CD4-positive, alpha-beta T cell treated with Interleukin-10 for 1 hour (primary cell): ENCODE measurements around the gene OR5K3.
"Not testable (repeated sequence)": the region's sequence is repeated elsewhere in the genome, so short reads cannot be mapped to it uniquely, and the experiment has no call there.

ENCODE experiments used
- DNase-seq: peaks from one replicate; pipeline ENCODE4 v3.0.0-alpha.2; 2020

OR5K3 gene, protein sequence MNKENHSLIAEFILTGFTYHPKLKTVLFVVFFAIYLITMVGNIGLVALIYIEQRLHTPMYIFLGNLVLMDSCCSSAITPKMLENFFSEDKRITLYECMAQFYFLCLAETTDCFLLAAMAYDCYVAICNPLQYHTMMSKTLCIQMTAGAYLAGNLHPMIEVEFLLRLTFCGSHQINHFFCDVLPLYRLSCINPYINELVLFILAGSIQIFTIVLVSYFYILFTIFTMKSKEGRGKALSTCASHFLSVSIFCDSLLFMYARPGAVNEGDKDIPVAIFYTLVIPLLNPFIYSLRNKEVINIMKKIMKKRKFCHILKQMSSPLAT

DNA sequence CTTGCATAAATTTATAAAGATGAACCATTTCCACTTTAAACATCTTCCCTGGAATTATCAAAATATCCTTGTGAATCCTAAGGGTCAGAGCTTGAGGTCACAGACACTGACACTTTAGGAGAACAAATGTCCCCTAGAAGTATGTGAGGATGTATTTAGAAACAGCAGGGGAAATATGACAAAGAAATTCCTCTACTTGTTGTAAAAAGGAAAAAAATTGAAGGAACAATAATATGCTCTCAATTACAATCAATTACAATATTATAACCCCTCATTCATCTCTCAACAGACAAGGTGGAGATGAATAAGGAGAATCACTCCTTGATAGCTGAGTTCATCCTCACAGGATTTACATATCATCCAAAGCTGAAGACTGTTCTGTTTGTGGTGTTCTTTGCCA, at the start of gene OR5K3:
Gene OR5K3, plus strand, starts transcription at position 301 of the 400 bp plus-strand sequence. Its CDS starts 0 bp downstream, at position 301.
- no peak for DNase-seq

DNA sequence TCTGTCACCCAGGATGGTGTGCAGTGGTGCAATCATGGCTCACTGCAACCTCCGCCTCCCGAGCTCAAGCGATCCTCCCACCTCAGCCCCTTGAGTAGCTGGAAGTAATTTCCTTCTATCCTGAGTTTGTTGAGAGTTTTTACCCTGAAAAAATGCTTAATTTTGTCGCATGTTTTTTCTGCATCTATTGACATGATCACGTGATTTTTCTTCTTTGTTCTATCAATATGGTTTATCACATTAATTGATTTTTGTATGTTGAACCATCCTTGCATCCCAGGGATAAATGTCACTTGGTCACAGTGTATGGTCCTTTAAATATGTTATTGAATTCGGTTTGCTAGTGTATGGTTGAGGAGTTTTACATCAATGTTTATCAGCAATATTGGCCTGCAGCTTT, 48.7 kb upstream of the OR5K3 start:
- DNase-seq, result no peak

DNA sequence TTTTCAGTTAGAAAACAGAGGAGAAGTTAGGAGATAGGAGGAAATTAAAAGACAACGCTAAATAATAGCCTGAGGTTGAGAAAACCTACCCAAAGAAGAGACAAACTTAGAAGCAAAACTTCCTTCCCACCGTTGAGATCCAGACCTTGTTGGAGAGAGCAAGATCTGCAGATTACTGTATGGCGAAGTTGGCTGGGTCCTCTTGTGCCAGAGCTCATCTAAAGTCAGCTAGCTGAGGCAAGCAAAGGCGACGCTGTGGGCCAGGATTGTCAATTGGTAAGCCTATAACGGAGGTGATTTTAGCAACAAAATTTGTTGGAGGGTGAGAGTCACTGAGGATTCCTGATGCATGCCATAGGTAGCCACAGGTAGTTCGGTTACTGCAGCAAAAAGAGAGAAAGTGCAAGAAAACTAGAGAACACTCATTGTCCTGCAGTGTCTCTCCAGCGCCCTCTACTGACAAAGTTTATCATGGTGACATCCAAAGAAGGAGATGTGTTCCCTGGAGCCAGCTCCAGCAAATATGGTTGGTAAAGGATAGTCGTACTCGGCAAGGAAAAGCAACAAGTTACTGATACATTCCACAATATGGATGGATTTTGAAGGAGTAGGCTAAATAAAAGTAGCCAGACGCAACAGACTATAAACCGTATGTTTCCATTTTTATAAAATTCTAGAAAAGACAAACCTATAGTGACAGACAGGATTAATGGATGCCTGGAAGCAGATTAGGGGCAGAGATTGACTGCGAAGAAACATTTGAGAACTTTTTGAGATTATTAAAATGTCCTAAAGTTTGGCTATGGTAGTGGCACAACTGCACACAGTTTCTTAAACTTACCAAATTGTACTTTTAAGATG, 46.6 kb upstream of the OR5K3 start:
- DNase-seq, result peak; percentile 59

DNA sequence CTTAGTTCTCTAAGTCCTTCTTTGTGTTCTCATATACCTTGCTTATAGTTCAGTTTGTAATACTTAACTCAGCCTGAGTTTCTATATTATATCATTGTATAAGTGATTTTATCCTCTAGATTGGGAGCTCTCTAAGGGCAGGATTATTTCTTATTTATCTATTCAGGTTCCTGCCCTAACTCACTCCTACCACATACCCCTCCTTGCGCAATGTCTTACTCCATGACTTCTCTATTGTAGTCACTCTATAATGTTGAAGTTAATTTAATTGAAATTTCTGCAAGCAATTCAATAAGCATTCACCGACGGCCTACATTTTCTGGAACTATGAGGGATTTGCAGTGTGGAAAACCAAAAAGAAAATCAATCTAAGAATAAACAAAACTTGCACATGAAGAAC, 40.4 kb upstream of the OR5K3 start:
- DNase-seq, result no peak

DNA sequence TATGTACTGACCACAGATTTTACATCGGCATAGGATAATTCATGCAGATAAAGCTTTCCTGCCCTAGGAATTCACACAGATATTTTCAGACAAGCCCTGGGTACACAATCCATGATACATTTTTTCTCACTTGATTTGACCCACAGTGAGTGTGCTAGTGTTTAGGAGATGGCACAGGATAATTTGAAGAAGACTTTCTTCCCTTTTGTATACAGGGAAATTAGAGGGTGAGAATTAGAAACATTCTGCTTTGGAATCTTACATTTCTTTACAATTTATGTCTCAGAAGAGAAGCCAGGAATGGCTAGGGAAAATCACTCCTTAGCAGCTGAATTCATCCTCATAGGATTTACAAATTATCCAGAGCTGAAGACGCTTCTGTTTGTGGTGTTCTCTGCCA, 36.9 kb upstream of the OR5K3 start, which contains the start of gene OR5K4:
Gene OR5K4, plus strand, starts transcription at position 301 of the 400 bp plus-strand sequence. Its CDS starts 0 bp downstream, at position 301.
- DNase-seq, result no peak

DNA sequence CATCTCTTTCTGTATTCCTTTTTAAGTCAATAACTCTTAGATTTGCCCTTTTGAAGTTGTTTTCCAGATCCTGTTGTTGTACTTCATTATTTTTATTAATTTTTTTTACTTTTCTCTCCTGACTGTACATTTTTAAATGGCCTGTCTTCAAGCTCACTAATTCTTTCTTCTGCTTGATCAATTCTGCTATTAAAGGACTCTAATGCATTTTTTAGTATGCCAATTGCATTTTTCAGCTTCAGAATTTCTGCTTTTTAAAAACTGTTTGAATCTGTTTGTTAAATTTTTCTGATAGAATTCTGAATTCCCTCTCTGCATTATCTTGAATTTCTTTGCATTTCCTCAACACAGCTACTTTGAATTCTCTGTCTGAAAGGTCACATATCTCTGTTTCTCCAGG, 31.2 kb upstream of the OR5K3 start:
- DNase-seq, result no peak

DNA sequence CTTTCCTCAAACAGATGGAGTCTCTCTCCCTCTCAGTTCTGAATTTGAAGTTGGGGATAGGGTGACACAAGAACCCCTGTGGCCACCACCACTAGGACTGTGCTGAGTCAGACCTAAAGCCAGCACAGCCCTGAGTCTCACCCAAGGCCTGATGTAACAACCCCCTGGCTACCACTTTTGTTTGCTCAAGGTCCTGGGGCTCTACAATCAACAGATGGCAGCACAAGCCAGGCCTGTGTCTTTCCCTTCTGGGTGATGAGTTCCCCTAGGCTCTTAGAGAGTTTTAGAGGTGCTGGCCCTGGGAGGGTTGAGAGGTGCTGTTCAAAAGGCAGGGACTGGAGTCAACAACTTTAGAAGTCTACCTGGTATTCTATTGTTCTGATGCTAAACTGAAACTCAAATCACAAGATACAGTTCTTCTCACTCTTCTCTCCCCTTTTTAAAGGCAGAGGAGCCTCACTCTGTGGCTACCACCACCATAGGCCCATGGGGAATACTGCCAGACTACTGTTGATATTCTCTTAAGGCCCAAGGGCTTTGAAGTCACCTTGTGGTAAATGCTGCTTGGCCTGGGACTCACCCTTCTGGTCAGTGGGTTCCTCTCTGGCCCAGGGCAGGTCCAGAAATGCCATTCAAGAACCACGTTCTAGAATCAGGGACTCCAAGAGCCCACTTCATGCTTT, 30.3 kb upstream of the OR5K3 start:
- peak; percentile 18 for DNase-seq

DNA sequence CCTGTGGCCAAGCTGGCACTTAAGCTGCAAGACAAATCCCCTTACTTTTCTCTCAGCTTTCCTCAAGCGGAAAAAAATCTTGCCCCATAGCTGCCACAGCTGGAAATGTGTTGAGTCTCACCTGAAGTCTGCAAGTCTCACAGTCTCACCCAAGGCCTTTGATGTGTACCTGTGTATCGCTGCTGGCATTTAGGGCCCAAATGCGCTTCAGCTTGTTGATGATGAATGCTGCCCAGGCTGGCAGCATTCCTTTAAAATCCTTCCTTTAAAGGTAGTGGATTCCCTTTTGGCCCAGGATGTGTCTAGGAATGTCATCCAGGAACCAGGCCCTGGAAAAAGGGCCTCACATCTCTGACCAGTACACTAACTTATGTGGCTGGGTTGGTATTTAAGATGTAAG, 29.8 kb upstream of the OR5K3 start:
- DNase-seq, result no peak

DNA sequence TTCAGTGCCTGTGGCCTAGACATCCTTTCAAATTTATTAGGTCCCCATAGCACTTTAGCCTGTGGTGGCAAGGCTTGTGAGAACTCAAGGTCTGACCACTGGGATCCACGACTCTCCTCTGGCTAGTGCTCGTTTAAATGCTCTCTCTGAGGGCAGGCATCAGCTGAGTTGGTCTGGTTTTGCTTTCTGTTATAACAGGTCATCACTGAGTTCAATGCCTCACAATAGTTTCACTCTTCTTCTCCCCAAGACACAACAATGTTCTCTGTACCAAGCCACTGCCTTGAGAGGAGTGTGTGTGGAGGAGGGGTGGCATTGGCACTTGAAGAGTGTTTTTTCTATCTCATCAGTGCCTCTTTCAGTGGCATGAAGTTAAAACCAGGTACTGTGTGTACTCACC, 29.2 kb upstream of the OR5K3 start:
- no peak for DNase-seq

DNA sequence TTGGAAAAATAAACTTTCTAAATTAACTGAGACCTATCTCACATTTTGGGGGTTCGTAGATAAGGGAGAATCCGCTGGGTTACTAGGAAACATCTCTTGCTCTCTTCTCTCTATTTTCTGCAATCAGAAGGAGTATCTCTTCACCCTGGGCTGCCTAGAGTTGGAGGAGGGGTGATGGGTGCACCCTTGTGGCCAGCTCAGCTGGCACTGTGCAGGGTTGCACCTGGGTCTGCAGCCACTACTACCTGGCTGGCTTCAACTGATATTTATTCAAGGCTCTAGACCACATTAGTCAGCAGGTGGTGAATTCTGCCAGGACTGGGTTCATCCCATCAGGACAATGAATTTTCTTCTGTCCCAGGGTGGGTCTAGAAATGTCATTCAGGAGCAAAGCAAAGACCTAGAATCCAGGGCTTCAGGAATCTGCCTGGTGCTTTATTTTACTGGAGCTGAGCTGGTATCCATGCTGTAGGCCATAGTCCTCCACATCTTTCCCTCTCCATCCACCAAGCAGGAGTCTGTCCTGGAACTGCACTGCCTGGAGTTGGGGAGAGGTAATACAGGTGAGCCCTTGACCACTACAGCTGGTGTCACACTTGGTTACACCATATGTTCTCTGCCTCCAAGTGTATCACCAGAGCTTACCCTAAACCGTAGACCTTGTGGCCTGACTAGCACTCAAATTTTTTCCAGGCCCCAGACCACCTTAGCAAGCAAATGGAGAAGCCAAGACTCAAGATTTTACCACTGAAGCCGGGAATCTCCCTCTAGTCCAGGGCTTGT, 22.8 kb upstream of the OR5K3 start:
- DNase-seq, result no peak

DNA sequence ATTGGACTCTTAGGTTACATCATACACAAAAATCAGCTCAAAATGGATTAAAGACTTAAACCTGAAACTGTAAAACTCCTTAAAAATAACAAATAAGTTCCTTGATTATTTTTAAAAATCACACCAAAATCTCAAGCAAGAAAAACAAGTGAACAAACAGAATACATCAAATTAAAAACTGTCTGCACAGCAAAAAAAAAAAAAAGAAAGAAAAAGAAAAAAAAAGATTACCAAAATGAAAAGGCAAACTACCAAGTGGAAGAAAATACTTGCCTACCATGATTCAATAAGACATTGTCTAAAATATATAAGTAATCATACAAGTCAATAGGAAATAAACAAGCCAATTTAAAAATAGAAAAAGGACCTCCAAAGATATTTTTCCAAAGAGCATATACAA, 19.3 kb upstream of the OR5K3 start:
- no peak for DNase-seq

DNA sequence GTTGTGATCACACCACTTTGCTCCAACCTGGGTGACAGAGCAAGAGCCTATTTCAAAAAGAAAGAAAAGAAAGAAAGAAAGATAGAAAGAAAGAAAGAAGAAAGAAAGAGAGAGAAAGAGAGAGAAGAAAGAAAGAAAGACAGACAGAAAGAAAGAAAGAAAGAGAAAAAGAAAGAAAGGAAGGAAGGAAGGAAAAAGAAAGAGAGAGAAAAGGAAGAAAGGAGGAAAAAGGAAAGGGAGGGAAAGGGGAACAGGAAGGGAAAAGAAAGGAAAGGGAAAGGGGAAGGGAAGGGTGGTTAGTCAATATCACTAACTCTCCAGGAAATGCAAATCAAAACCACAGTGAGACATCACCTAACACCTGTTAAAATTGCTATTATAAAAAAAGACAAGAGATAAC, 18.6 kb upstream of the OR5K3 start:
- no peak for DNase-seq

DNA sequence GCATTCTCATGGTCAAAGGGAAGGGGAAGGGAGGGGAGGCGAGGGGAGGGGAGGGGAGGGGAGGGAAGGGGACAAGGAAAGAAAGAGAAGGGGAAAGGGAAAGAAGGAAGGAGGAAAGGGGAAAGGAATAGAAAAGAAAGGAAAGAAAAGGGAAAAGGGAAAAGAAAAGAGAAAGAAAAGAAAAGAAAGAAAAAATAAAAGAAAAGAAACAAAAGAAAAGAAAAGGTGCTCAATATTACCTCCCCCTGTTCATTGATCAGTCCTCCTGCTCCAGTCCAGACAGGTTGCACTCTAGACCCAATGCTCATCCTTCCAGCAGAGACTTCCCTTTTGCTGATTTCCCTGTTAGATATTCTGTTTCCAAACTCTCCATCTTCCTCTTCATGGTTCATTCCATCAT, 18.0 kb upstream of the OR5K3 start:
- DNase-seq, result no peak

DNA sequence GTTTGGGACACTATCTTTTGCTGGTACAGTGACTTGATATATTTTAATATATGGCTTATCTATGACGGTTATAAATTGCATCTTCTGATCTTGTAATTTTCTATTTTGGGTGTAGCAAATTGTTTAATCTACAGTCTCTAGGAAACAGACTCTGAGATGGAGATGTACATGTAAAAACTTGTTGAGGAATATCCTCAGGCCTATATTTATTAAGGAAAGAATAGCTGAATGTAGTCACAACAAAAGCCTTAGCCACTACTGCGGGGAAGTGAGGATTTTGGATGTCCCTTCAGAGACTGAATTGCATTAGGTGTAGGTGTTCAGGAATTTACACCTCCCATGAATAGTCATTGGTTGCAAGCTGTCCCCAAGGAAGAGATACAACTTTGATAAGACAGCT, 13.8 kb upstream of the OR5K3 start:
- no peak for DNase-seq

DNA sequence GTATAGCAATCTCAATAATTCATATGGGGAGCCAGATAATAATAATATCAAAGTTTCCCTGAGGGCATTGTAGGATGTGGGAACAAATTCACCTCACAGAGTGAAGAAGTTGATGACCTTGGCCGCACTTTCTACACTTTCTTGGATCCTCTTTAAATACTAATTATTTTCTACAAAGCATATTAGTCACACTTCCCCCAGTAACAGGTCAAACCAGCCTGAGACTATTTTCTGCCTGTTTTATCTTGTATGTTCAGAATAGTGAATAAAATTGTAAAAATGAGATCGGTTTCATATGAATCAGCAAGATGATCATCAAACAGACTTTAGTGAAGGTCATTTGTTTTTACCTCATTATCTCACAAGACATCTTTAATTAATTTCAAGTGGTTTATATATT, 2.3 kb upstream of the OR5K3 start:
- DNase-seq, result no peak

DNA sequence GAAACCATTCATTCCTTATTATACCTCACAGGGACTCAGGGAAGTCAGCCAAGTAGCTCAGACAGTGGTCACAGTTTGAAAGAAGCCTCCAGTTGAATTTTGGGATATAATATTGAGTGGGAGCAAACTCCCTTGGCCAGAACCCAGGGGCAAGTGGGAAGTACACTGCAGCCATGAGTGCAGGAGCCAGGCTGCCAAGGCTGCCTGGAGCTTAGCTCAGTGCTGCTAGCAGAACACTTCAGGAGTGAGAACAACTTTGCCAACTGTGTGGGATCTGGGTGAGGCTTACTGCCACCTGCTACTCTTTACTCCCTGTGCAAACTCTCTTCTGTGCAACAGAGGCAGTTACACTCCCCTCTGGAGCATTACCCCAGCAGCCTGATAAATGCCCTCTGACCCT, 4.6 kb downstream of the OR5K3 start:
- no peak for DNase-seq

DNA sequence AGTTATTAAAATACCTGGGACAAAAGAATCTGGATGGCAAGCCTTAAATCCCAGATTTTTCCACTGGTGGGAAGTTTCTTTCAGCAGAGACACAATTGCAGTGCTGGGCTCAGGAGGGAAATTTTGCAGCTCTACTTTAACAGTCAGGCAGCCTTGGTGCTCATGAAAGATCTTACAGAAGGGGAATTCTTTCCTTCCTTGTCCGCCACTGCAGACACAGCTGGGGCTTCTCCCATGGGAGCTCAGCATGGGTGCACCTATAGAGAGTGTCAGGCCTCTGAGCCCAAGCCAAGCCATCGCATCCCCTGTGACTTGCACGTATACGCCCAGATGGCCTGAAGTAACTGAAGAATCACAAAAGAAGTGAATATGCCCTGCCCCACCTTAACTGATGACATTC, 6.0 kb downstream of the OR5K3 start:
- not testable (repeated sequence) for DNase-seq

DNA sequence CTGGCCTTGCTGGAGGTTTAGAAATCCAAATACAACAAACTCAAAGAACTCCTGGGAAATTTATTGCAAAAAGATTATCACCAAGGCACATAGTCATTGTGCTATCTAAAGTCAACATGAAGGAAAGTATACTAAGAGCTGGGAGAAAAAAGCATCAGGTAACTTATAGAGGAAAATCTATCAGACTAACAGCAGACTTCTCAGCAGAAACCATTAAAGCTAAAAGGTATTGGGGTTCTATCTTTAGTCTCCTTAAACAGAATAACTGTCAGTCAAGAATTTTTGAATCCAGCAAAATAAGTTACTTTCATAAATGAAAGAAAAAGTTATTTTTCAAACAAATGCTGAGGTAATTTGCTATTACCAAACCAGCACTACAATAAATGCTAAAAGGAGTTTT, 8.0 kb downstream of the OR5K3 start:
- DNase-seq, result no peak

DNA sequence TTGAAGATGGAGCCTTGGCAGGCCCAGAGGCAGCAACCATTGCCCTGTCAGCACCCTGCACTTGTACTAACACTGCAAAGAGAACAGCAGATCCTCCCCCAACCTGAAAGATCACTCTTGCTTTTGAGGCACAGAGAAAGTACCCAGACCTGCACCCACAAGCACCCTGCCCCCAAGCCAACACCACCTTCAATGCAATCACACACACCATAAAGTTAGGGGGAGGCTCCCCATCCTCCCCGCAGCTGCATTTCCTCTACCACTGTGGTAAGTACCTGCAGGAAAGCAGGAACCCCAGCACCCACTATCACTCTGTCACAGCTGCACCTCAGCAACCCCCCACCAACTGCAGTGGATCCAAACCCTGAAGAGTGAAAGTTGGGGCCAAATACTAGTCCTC, 12.0 kb downstream of the OR5K3 start:
- DNase-seq, result no peak

DNA sequence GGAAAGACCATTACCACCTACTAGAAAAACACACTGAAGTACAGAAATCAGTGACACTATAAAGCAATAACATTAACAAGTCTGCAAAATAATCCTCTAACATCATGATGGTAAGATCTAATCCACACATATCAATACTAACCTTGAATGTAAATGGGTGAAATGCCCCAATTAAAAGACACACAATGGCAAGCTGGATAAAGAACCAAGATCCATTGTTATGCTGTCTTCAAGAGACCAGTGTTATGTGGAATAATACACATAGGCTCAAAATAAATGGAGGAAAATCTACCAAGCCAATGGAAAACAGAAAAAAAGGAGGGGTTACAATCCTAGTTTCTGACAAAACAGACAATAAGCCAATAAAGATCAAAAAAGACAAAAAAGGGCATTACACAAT, 13.5 kb downstream of the OR5K3 start:
- no peak for DNase-seq

DNA sequence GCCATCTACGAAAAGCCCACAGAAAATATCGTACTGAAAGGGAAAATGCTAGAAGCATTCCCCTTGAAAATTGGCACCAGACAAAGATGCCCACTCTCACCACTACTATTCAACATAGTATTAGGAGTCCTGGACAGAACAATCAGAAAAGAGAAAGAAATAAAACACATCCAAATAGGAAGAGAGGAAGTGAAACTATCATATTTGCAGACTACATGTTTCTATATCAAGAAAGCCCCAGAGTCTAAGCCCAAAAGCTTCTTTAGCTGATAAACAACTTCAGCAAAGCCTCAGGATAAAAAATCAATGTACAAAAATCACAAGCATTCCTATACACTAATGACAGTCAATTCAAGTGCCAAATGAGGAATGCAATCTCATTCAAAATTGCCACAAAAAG, 15.6 kb downstream of the OR5K3 start:
- DNase-seq, result no peak

DNA sequence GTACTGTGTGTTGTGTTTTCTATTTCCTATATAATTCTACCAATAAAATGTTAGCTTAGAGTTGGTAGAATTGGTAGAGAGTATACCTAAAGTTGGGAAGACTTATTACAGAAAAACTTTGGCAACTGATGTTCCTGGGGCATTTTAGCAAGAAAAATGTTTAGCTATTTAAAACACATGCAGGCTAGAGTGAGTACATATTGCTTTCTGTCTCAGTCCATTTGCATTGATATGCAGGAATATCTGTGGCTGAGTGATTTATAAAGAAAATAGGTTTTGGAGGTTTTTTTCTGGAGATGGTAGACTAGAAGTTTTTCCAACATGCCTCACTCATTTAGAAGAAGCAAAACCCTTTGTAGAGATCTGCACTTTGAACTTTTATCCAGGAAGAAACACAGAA, 42.1 kb downstream of the OR5K3 start:
- no peak for DNase-seq

DNA sequence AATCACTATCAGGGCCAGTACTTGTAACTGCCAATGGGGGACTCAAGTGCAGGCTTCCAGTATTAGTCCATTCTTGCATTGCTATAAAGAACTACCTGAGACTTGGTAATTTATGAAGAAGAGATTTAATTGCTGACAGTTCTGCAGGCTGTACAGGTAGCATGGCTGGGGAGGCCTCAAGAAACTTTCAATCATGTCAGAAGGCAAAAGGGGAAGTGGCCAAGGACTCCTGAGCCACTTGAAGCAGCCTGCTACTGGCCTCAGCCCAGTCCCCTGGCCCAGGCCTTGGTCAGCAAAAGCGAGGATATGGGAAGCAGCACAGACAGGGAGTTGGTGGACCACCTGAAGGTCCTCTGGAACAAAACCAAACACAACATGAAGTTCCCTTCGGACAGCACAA, 43.3 kb downstream of the OR5K3 start:
- DNase-seq, result no peak
